K562 (cell line): ENCODE results near the gene ATP2A1. TPM values are rescaled to one million over a fixed set of nuclear protein-coding genes. Genes with fewer than 3 reads are reported as not detected.
A peak's percentile ranks its signal among the peaks of the same experiment; 100 is the strongest.

Source experiments
- BCOR ChIP-seq: fragments of 450-650 bp; IDR thresholded peaks from 2 replicates; pipeline ENCODE4 v1.6.1; 2016
- GTF2E2 ChIP-seq: fragments of 200-800 bp; sonication (Bioruptor generic); IDR thresholded peaks from 2 replicates; pipeline ENCODE4 v1.6.1; 2016; ENCODE audit warnings: missing genetic modification characterization, missing compliant biosample characterization
- MTA2 ChIP-seq: fragments of 450-650 bp; IDR thresholded peaks from 2 replicates; pipeline ENCODE4 v1.6.1; 2016; ENCODE audit warnings: low read depth
- NR2C2 ChIP-seq, 2 experiments: fragments of 200-800 bp in 1 of 2; sonication (Bioruptor generic) in 1 of 2; sonication (generic) in 1 of 2; formaldehyde crosslinking in 1 of 2; IDR thresholded peaks; 2 replicates each; pipeline versions ENCODE4 v1.6.1 to v1.8.0; 2016 to 2022; ENCODE audit warnings: mild to moderate bottlenecking in 1 of 2, missing compliant biosample characterization in 1 of 2, missing genetic modification characterization in 1 of 2, missing genetic modification reagents in 1 of 2
- OTX1 ChIP-seq: fragments of 450-650 bp; formaldehyde crosslinking; IDR thresholded peaks from 2 replicates; pipeline ENCODE4 v1.4.0; 2022; ENCODE audit warnings: mild to moderate bottlenecking
- PHF21A ChIP-seq: fragments of 450-650 bp; IDR thresholded peaks from 2 replicates; pipeline ENCODE4 v1.6.1; 2017; ENCODE audit warnings: low read depth, borderline replicate concordance
- POLR2G ChIP-seq: fragments of 200-400 bp; formaldehyde crosslinking; IDR thresholded peaks from 2 replicates; pipeline ENCODE4 v1.6.1; 2017; ENCODE audit warnings: low read depth, mild to moderate bottlenecking, antibody characterized with exemption, low read length, moderate library complexity
- RCOR1 ChIP-seq, 2 experiments: IDR thresholded peaks; 2 replicates each; pipeline ENCODE4 v1.6.1; 2012; ENCODE audit warnings: low read depth in 2 of 2, low read length in 2 of 2, borderline replicate concordance in 1 of 2, improper control_type of control experiment in 1 of 2
- TAL1 ChIP-seq: fragments of 450-650 bp; IDR thresholded peaks from 2 replicates; pipeline ENCODE4 v1.6.1; 2016; ENCODE audit warnings: mild to moderate bottlenecking
- ZFP30 ChIP-seq: fragments of 250-450 bp; sonication (Bioruptor Pico); IDR thresholded peaks from 2 replicates; pipeline ENCODE4 v1.8.0; 2022; ENCODE audit warnings: moderate library complexity, mild to moderate bottlenecking, inconsistent platforms, borderline replicate concordance
- ZMIZ1 ChIP-seq, 2 experiments: fragments of 150-350 bp in 1 of 2; IDR thresholded peaks; 2 replicates each; pipeline ENCODE4 v1.6.1; 2012 to 2016; ENCODE audit warnings: low read depth in 2 of 2, low read length in 2 of 2, mild to moderate bottlenecking in 1 of 2, moderate library complexity in 1 of 2
- ZNF133 ChIP-seq: fragments of 250-450 bp; sonication (Bioruptor Pico); IDR thresholded peaks from 2 replicates; pipeline ENCODE4 v1.4.0; 2020; ENCODE audit warnings: mild to moderate bottlenecking
- ZNF174 ChIP-seq: fragments of 250-450 bp; sonication (Bioruptor Pico); IDR thresholded peaks from 2 replicates; pipeline ENCODE4 v1.4.0; 2020; ENCODE audit warnings: mild to moderate bottlenecking
- ZNF41 ChIP-seq: fragments of 250-450 bp; sonication (Bioruptor Pico); conservative IDR thresholded peaks from 2 replicates; pipeline ENCODE4 v1.4.0; 2020; ENCODE audit warnings: mild to moderate bottlenecking
- polyA plus RNA-seq, 8 experiments: library from polyadenylated mRNA; depleted of rRNA in 4 of 8; stranded (reverse) in 5 of 8; unstranded in 3 of 8; fragments of >200 nt; fragmentation: Nextera tagmentation in 2 of 8; fragmentation: Illumina TruSeq in 1 of 8; extraction: Ambion mirVana in 2 of 8; extraction: Trizol in 1 of 8; gene quantifications; 2 replicates each; pipeline versions ENCODE4 v1.2.1 to v1.2.3, GENCODE V29; 2011 to 2014; ENCODE audit warnings: inconsistent platforms in 1 of 8, missing spikeins in 1 of 8
- total RNA-seq, 7 experiments: library from RNA; depleted of rRNA in 6 of 7; stranded (reverse); fragments of >200 nt in 6 of 7; fragmentation: Illumina TruSeq in 2 of 7; extraction: Trizol in 2 of 7; gene quantifications; 2 replicates each; pipeline versions ENCODE4 v1.2.1 to v1.2.3, GENCODE V29; 2011 to 2021; ENCODE audit warnings: low replicate concordance in 1 of 7

ATP2A1 gene
- total and polyA plus RNA-seq, 9 of the 15 experiments (the other 6 are each of a cell fraction or from before 2014, with no cell fraction given), result 0.25 to 2.6 (median 0.65) TPM

- TF ChIP-seq OTX1 (CRISPR knock-in tag) (0 out of 2 replicates have a peak, but pooled peaks have one; percentile 5), GTF2E2 (tag) (peak; percentile 84), RCOR1 (IDR thresholded peaks at IDR 0.05; ENCODE audit: borderline replicate concordance in 1 of 2, low read depth in 2 of 2, low read length in 2 of 2) (peak; percentile 96 to 100), ZNF41 (CRISPR knock-in tag) (0 out of 2 replicates have a peak, but pooled peaks have one; percentile 41), BCOR (peak; percentile 88), ZFP30 (CRISPR knock-in tag) (no peak), NR2C2 (CRISPR knock-in tag; IDR thresholded peaks at IDR 0.05) (no peak; the same call in 1 of the 2 replicates), NR2C2 (tag; IDR thresholded peaks at IDR 0.05) (peak; percentile 79), ZNF133 (CRISPR knock-in tag) (0 out of 2 replicates have a peak, but pooled peaks have one; percentile 53), ZMIZ1 (IDR thresholded peaks at IDR 0.05; ENCODE audit: low read depth in 2 of 2, low read length in 2 of 2) (peak in 1 of 2 experiments; percentile 72; a peak in 1 of 4 replicates), PHF21A (peak; percentile 97), POLR2G (peak; percentile 93), TAL1 (peak; percentile 93), ZNF174 (CRISPR knock-in tag) (0 out of 2 replicates have a peak, but pooled peaks have one; percentile 37), MTA2 (peak; percentile 91)
These were observed 47.3 kb downstream of the ATP2A1 start (continued) for GRCh38 chr16:28925386-28926228.
